ENCODE data around the gene ZIM2. TPM values are rescaled to one million over a fixed set of nuclear protein-coding genes. Genes with fewer than 3 reads are reported as not detected.

ZIM2 gene
- total and polyA plus RNA-seq, 2 of the 4 experiments (the other 2 are of a cell fraction): not detected

DNA sequence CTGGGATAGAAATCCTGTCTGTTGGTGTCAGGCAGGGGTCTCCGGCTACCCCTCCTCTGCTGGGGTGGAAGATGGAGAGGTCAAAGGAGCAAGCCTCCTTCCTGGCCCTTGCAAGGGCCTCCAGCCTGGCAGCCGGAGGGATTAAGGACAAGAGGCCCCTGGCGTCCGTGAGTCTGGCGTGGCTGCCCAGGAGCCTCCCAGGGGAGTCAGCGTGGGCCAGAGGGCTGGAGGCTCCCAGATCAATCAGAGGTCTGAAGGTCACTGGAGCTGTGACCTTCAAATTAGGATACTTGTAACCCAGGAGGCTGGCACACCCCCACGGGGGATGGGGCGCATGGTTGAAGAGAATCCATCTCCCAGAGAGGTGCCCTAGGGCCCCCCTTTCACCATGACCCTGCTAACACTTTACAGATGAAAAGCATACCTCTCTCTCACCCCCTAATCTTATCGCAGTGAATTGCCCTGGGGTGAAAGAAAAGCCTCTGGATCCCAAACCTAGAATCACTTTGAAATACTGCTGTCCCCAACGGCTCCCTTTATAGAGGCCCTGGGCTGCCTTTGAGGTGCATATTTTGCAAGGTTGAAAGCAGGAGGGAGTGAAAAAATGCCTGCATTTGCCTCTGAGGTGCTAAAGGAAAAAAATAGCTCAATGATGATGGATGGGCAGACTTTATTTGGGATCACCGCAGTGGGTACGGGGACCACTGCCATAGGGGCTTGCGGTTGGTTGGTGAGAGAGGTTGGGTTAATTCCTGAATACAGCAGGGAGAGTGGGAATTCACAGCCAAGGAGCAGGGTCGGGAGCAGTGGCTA is 44.9 kb upstream of the ZIM2 start:
- Histone ChIP-seq H4K8ac (ENCODE audit: low read depth in 2 of 2, low read length in 2 of 2) (no peak overlapping the region), H2BK20ac (ENCODE audit: low read depth, low read length) (no peak overlapping the region), H3K9me3 (ENCODE audit: control insufficient read depth, insufficient read depth, low read length) (peaks cover 41% of the 10 kb centered on the region), H2BK5ac (ENCODE audit: low read depth, low read length, poor library complexity, severe bottlenecking) (no peak overlapping the region), H4K91ac (ENCODE audit: insufficient read depth, low read depth, low read length) (no peak overlapping the region), H3K9me1 (ENCODE audit: insufficient read depth, low read length) (no peaks in the 10 kb centered on the region), H3K36me3 (ENCODE audit: control insufficient read depth, insufficient read depth, low read length) (no peaks in the 10 kb centered on the region), H2BK15ac (ENCODE audit: low read depth, low read length) (no peak overlapping the region), H3K56ac (ENCODE audit: extremely low read depth, insufficient read depth, low read length) (no peak overlapping the region), H3K4me2 (ENCODE audit: low read depth, low read length) (no peak overlapping the region), H3K14ac (replicated peaks; ENCODE audit: low read depth, low read length) (no peak overlapping the region), H3K4me3 (ENCODE audit: insufficient read depth, low read depth, low read length) (no peak overlapping the region), H3K27ac (ENCODE audit: insufficient read depth, low read length) (no peak overlapping the region), H3K9ac (ENCODE audit: low read depth, low read length) (no peak overlapping the region), H3K27me3 (ENCODE audit: control insufficient read depth, insufficient read depth, low read length) (no peaks in the 10 kb centered on the region), H2AFZ (replicated peaks; ENCODE audit: low read length, poor library complexity) (no peak overlapping the region), H3K79me1 (ENCODE audit: low read depth in 1 of 2, low read length in 2 of 2) (no peaks in the 10 kb centered on the region), H2AK9ac (replicated peaks; ENCODE audit: low read depth, low read length, poor library complexity) (no peak overlapping the region), H2BK120ac (ENCODE audit: low read depth, low read length) (no peak overlapping the region), H4K20me1 (ENCODE audit: insufficient read depth, low read length) (no peaks in the 10 kb centered on the region), H3K18ac (ENCODE audit: low read depth, low read length) (no peak overlapping the region), H3K4ac (ENCODE audit: low read depth, low read length) (no peak overlapping the region), H3K23ac (ENCODE audit: low read depth, low read length) (no peak overlapping the region), H4K5ac (ENCODE audit: low read depth, low read length) (no peak overlapping the region), H2AK5ac (ENCODE audit: low read depth, low read length) (no peak overlapping the region), H3K4me1 (ENCODE audit: control insufficient read depth, insufficient read depth, low read length) (no peaks in the 10 kb centered on the region)
- 22% methylated on average over 4 of the region's 14 CpGs; no CpG with 5 or more reads in 1 of the 2 experiments for WGBS, 2 experiments (ENCODE audit: extremely low coverage in 2 of 2, insufficient read length in 1 of 2)
- DNase-seq: no peak
- in situ Hi-C loops (cut with MboI; ENCODE audit: low sequenced_read_pairs): no loop called here
- dilution Hi-C loops (cut with HindIII; ENCODE audit: low sequenced_read_pairs, unreplicated experiment): no loop called here
- ATAC-seq (ENCODE audit: low read depth): no peak
- TF ChIP-seq RCOR1 (IDR thresholded peaks at IDR 0.05; ENCODE audit: insufficient replicate concordance, low read length): no peak
- no peak for TF ChIP-seq RFX5 (IDR thresholded peaks at IDR 0.05; ENCODE audit: low read depth, low read length)
- no peak for TF ChIP-seq CHD1 (IDR thresholded peaks at IDR 0.05; ENCODE audit: low read depth, low read length)
- TF ChIP-seq MAZ (IDR thresholded peaks at IDR 0.05; ENCODE audit: borderline replicate concordance, low read depth, low read length): no peak
- TF ChIP-seq POLR2A (IDR thresholded peaks at IDR 0.05; ENCODE audit: low read depth, low read length): no peak
- TF ChIP-seq SMC3 (IDR thresholded peaks at IDR 0.05; ENCODE audit: low read depth, low read length): no peak
- TF ChIP-seq FOS (IDR thresholded peaks at IDR 0.05; ENCODE audit: low read depth, low read length): no peak
- TF ChIP-seq, protein P1, sequence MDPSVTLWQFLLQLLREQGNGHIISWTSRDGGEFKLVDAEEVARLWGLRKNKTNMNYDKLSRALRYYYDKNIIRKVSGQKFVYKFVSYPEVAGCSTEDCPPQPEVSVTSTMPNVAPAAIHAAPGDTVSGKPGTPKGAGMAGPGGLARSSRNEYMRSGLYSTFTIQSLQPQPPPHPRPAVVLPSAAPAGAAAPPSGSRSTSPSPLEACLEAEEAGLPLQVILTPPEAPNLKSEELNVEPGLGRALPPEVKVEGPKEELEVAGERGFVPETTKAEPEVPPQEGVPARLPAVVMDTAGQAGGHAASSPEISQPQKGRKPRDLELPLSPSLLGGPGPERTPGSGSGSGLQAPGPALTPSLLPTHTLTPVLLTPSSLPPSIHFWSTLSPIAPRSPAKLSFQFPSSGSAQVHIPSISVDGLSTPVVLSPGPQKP (IDR thresholded peaks at IDR 0.05; ENCODE audit: borderline replicate concordance, low read depth, low read length): no peak
- no peak for TF ChIP-seq MXI1 (IDR thresholded peaks at IDR 0.05; ENCODE audit: borderline replicate concordance, low read depth, low read length)
- TF ChIP-seq NFE2L2 (IDR thresholded peaks at IDR 0.05; ENCODE audit: low read depth, low read length): no peak
- TF ChIP-seq RAD21 (IDR thresholded peaks at IDR 0.05; ENCODE audit: low read length): no peak
- no peak for TF ChIP-seq CEBPB (IDR thresholded peaks at IDR 0.05; ENCODE audit: low read depth, low read length)
- TF ChIP-seq MAFK (IDR thresholded peaks at IDR 0.05; ENCODE audit: low read depth, low read length): no peak
- intact Hi-C loops (cut with micrococcal nuclease): no loop called here
- ChIA-PET CTCF (no interaction called here), POLR2A (ENCODE audit: unreplicated experiment) (no interaction called here)
- no TSS peak for BruUV-seq (replicated peaks)

Measured in IMR-90 (cell line).